ENCODE results near the gene WDHD1. TPM values are rescaled to one million over a fixed set of nuclear protein-coding genes. Genes with fewer than 3 reads are reported as not detected.
"Not testable (repeated sequence)": the region's sequence is repeated elsewhere in the genome, so short reads cannot be mapped to it uniquely, and the experiment has no call there.

Gene WDHD1
- total RNA-seq, 1 experiment from 2014 or later: 16.3 TPM

GRCh38 chr14:54967496-54967895, 59.4 kb downstream of the WDHD1 start:
- DNase-seq (ENCODE audit: low read depth): no peak

GRCh38 chr14:54955143-54955542, 71.8 kb downstream of the WDHD1 start:
- DNase-seq (ENCODE audit: low read depth): no peak

GRCh38 chr14:54953609-54954008, 73.3 kb downstream of the WDHD1 start:
- DNase-seq (ENCODE audit: low read depth): not testable (repeated sequence)

GRCh38 chr14:54952803-54953202, 74.1 kb downstream of the WDHD1 start:
- DNase-seq (ENCODE audit: low read depth): not testable (repeated sequence)

- DNase-seq (ENCODE audit: low read depth): no peak
Observed at GRCh38 chr14:54947230-54947629, 79.7 kb downstream of the WDHD1 start.

- no peak for DNase-seq (ENCODE audit: low read depth)
Observed at GRCh38 chr14:54946500-54946899, 80.4 kb downstream of the WDHD1 start.

- no peak for DNase-seq (ENCODE audit: low read depth)
Observed at GRCh38 chr14:54944737-54945391, 82.0 kb downstream of the WDHD1 start.

- DNase-seq (ENCODE audit: low read depth): no peak
Observed at GRCh38 chr14:54942913-54943312, 84.0 kb downstream of the WDHD1 start.

GRCh38 chr14:54936816-54937215, 90.1 kb downstream of the WDHD1 start:
- no peak for DNase-seq (ENCODE audit: low read depth)

- peak; percentile 54 for DNase-seq (ENCODE audit: low read depth)
Observed at GRCh38 chr14:54935958-54936357, 90.9 kb downstream of the WDHD1 start.

GRCh38 chr14:54935100-54935499, 91.8 kb downstream of the WDHD1 start:
- DNase-seq (ENCODE audit: low read depth): no peak

- no peak for DNase-seq (ENCODE audit: low read depth)
Observed at GRCh38 chr14:54933006-54933405, 93.9 kb downstream of the WDHD1 start.

GRCh38 chr14:54931598-54932340, 95.1 kb downstream of the WDHD1 start:
- DNase-seq (ENCODE audit: low read depth): no peak

- DNase-seq (ENCODE audit: low read depth): no peak
Observed at GRCh38 chr14:54931101-54931500, 95.8 kb downstream of the WDHD1 start.

- DNase-seq (ENCODE audit: low read depth): no peak
Observed at GRCh38 chr14:54929556-54929955, 97.3 kb downstream of the WDHD1 start.

GRCh38 chr14:54928216-54928615, 98.7 kb downstream of the WDHD1 start:
- DNase-seq (ENCODE audit: low read depth): no peak

- DNase-seq (ENCODE audit: low read depth): no peak
Observed at GRCh38 chr14:54927551-54927950, 99.3 kb downstream of the WDHD1 start.

- DNase-seq (ENCODE audit: low read depth): peak; percentile 34
Observed at GRCh38 chr14:54926570-54926969, 100.3 kb downstream of the WDHD1 start.

GRCh38 chr14:54922598-54922997, 104.3 kb downstream of the WDHD1 start:
- DNase-seq (ENCODE audit: low read depth): no peak

- no peak for DNase-seq (ENCODE audit: low read depth)
Observed at GRCh38 chr14:54920052-54920451, 106.8 kb downstream of the WDHD1 start.

GRCh38 chr14:54919330-54919729, 107.6 kb downstream of the WDHD1 start:
- DNase-seq (ENCODE audit: low read depth): no peak

- DNase-seq (ENCODE audit: low read depth): no peak
Observed at GRCh38 chr14:54918427-54918826, 108.5 kb downstream of the WDHD1 start.

GRCh38 chr14:54916101-54916500, 110.8 kb downstream of the WDHD1 start:
- DNase-seq (ENCODE audit: low read depth): no peak
